Measurements from ENCODE around the gene EIF2B2.
A peak's percentile ranks its signal among the peaks of the same experiment; 100 is the strongest.

EIF2B2 gene

DNA sequence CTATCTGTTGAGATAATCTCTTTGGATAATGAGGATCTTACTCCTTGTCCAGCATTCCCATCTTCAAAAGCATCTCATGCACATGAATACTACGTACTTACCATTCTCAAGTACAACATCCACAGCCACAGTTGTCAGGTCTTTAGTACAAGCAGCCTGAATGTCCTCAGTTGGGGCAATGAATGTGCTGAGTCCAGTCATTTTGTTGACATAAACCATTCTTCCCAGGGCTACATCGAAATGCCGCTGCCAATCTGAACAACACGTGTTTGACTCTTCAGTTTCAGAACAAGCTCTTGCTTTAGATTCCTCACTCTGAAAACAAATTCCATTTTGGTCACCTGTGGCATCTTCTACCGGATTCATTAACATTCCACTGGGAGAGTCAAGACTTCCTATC, 43.6 kb downstream of the EIF2B2 start:
- no peak for DNase-seq

DNA sequence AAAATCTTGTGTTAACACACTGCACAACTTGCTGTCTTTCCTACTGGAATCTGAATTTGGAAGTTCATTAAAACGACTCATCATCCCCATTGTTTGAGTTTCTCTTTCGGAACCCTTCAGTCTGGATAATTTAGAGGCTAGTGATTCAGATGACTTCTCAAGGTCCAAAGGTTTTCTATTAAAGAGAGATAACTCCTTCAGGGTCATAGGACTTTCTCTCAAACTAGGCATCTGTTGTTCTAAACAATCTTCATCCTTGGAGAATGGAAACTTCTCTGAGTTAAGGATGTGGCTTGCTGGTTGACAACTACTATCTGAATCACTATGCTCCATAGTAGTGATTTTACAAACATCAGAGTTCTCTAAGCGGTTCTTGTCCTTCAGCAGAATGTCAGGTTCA, 44.2 kb downstream of the EIF2B2 start:
- DNase-seq: no peak

DNA sequence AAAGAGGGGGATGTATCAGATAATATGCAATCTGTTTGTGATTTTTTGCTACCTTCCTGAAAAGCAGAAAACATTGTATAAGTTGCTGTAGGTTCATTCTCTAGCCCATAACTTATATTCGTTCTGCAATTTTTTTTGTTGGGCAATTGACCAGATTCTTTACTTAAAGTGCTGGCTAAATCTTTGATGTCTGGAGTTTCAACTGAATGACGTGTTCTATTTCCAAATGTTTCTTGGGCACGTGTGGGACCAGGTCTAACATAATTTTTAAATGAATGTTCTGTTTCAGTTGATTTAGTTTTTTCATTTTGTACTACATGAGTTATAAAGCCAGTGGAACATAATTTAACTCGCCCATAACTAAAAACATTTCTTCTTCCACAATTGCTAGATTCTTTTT, 44.8 kb downstream of the EIF2B2 start:
- DNase-seq: no peak

GRCh38 chr14:75048101-75048500, 45.4 kb downstream of the EIF2B2 start:
- no peak for DNase-seq

DNA sequence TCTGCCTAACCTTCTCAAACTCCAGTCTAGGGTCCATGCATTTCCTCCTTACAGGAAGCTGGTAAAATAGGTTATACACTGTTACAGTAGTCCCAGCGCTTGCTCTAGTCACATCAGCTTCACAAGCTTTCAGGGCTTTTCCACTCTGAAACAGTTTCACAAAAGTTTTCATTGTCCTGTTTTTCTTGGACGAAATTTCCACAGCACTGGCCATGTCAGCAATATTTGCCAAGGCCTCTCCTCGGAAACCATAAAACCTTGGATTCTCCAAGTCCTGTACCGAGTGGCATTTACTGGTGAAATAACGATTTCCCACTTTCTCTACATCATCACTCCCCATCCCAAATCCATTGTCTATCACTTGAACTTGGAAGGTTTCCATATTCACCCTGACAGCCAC, 46.4 kb downstream of the EIF2B2 start:
- DNase-seq: no peak

- no peak for DNase-seq
Observed at GRCh38 chr14:75049731-75050201, 47.0 kb downstream of the EIF2B2 start.

DNA sequence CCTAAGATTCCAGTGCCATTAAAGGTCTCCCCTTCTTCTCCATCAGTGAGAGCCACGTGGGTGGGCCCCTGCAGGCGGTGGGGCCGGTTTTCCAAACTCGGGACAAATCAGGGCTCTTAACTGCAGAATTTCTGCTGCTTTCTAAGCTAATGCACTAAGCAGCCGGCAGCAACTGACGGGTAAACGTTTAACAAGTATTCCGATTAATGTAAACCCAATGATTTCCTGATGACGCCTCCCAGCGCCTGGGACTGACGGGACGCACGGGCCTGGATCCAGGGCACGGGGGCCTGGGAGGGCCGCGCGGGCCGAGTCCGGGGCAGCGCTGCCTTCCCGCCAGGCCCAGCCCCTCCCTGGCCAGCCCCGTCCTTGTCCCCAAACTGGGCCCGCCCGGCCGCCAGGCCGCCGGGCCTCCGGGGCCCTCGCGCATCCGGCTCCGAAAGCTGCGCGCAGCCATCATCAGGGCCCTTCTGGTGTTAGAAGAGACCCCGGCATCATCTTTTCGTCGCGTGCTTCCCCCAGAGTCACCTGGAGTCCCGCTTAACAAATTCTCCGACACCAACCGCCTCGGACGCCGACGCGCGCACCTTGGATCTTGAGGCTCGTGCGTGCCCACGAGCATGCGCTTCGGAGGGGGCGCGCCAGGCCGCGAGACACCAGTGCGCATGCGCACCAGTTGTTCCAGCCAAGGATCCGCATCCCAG, 48.3 kb downstream of the EIF2B2 start, which contains the start of gene MLH3:
TSS of gene MLH3 (minus strand) at position 616 of the 704 bp plus-strand sequence. CDS start 1,812 bp downstream, outside the sequence.
- peak; percentile 82 to 88 for DNase-seq

DNA sequence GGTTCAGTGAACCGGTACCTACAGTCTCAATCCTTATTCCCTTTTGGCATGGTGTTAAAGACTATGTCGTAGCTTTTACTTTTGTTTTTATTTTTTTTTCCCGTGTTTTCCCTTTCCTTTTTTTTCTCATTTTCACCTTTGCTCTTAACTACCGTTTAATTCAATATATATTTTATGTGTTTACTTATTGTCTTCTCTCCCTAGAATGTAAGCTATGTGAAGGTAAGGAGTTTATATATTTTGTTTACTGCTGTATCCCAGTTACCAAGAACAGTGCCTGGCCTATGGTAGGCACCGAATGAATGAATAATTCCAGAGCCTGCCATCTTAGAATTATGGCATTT, 48.8 kb downstream of the EIF2B2 start:
- DNase-seq: no peak

GRCh38 chr14:75053396-75054291, 50.9 kb downstream of the EIF2B2 start:
- no peak for DNase-seq

- DNase-seq: no peak
Observed at GRCh38 chr14:75054421-75054820, 51.7 kb downstream of the EIF2B2 start.

- no peak for DNase-seq
Observed at GRCh38 chr14:75059642-75060041, 56.9 kb downstream of the EIF2B2 start.

DNA sequence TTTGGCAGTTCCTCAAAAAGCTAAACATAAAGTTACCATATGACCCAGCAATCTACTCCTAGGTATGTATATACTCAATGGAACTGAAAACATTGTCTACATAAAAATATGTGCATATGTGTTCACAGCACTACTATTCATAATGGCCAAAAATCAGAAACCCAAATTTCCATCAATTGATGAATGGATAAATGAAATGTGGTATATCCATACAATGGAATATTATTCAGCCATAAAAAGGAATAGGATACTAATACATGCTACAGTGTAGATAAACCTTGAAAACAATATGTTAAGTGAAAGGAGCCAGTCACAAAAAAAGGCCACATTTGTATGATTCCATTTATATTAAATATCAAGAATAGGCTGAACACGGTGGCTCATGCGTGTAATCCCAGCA, 57.7 kb downstream of the EIF2B2 start:
- DNase-seq: no peak

All from NCI-H2081 (cell line).